GM13976 (cell line): ENCODE data around the gene ZEB2.

Experiments used
- DNase-seq: peaks from one replicate; pipeline ENCODE4 v3.0.0; 2012; ENCODE audit warnings: low spot score
- CTCF ChIP-seq: IDR thresholded peaks from 2 replicates; pipeline ENCODE4 v1.5.1; 2012; ENCODE audit warnings: borderline replicate concordance, mild to moderate bottlenecking; ENCODE audit not compliant: insufficient read depth; ENCODE audit errors: extremely low read depth, missing control alignments, control extremely low read depth
- in situ Hi-C: fragments of 300-500 bp; cut with MboI; formaldehyde crosslinking; loops from one replicate; pipeline ENCODE4 v1.12.0; 2022; ENCODE audit warnings: low sequenced_read_pairs, mixed read lengths, inconsistent platforms; ENCODE audit not compliant: unreplicated experiment

Gene ZEB2

GRCh38 chr2:144441711-144442141 lies 78.2 kb downstream of the ZEB2 start:
- in situ Hi-C loops = no loop called here
- no peak for DNase-seq
- TF ChIP-seq CTCF = no peak

DNA sequence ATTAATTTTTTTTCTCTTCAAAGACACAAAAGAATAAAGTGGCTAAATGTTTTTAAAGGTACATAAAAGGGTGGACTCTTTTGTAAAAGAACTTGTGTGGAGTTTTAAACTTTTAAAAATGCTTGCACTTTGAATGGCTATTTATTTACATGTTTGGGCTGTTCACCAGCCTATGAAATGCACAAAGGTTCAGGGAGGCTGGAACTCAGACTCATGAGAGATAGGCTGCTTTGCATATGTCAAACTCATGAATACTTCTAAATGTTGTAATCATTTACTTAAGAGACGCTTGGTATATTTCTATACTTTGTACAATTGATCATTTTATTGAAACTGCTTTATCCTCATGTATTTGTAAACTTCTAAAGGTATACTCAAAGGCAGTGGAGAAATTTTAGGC lies 79.9 kb downstream of the ZEB2 start:
- TF ChIP-seq CTCF = no peak
- in situ Hi-C loops = no loop called here
- no peak for DNase-seq

DNA sequence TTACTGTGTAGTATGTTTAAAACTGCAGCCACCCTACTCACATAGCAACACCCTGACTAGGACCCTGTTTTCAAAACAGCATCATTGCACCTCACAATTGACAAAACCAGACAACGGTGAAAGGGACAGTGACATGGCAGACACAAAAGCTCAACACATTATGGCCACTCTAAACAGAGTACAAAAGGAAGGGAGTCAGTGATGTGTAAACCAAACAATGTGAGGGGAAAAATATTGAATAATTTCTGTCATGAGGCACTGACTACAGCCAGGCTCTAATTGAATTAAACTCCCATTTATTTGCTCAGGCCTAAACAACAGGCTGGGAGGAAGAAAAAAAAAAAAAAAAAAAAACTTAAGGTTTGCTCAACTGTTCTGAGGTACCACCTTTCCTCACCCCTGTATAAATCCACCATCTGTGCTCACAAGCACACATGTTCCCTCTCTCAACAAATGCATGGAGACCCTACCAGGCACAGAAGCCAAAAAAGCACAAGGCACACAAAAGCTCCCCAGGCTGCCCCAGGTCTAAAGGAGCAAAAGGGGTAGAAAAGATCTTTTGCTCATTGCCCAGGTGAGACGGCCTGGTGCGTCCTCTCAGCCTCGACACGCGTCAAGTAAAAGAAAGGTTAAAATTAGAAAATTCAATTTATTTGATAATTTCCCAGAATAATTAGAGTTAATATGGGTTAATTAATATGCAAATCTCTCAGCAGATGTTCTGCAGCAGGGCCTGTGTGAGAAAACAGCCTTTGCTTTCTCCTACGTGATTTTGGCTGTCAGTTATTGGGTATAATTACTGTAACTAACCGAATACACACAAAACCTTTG lies 80.9 kb downstream of the ZEB2 start:
- TF ChIP-seq CTCF = no peak
- in situ Hi-C loops = no loop called here
- DNase-seq = no peak

GRCh38 chr2:144437636-144438035 lies 82.3 kb downstream of the ZEB2 start:
- in situ Hi-C loops = no loop called here
- TF ChIP-seq CTCF = no peak
- DNase-seq = no peak

DNA sequence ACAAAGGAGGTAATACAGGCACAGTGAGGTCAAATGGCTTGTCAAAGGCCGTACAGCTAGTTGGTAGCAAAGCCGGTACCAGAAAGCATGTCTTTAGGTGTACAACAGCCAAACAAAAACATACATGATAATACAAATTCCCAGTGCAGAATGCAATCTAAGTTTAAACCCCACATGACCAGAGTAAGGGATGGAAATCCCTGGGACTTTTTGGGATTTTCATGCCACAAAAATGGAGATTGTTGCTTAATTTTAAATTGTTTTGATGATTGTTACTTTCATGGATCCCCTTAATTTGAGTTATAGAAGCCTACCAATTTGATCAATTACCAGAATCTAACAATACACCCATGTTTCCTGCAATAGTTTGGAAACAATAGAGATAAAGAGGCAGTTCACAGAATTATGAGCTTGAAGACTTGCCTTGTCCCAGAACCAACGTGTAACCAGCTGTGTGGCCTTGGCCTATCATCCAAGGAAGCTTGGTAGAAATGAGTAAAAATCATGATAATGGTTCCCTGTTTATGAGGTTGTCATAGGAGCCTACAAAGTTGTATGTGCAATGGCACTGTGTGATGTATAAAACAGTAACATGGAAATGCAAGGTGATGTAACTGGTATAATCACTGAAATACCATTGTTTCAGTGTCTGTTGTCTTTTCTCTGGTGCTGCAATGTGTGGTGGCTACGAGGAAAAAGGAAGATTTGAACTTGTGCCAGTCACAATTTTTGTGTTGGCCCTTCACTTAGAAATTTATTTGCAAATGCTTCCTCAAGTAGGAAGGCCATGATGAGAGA lies 85.3 kb downstream of the ZEB2 start:
- in situ Hi-C loops = no loop called here
- DNase-seq = no peak
- no peak for TF ChIP-seq CTCF

DNA sequence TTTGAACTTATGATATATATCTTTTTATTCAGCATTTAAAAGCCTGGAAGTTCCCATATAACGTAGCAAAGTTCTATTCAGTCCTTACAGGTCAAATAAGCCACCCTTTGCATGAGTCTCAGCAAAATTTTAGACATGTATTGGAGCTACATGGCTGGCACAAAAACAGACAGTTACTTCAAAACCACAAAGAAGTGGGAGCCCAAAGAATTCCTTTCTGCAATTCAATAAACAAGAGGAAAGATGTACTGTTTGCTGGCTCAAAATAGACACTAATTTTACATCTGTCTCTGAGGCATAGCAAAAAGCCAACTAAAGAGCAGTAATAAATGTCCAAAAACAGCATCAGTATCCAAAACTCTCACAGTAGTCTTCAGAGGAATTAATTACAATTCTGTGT lies 87.0 kb downstream of the ZEB2 start:
- in situ Hi-C loops = no loop called here

More for the DNA sequence above, 87.0 kb downstream of the ZEB2 start:
- no peak for DNase-seq
- TF ChIP-seq CTCF = no peak
